ENCODE measurements around the gene C2CD4D.
"Not testable (repeated sequence)": the region's sequence is repeated elsewhere in the genome, so short reads cannot be mapped to it uniquely, and the experiment has no call there.

C2CD4D gene

DNA sequence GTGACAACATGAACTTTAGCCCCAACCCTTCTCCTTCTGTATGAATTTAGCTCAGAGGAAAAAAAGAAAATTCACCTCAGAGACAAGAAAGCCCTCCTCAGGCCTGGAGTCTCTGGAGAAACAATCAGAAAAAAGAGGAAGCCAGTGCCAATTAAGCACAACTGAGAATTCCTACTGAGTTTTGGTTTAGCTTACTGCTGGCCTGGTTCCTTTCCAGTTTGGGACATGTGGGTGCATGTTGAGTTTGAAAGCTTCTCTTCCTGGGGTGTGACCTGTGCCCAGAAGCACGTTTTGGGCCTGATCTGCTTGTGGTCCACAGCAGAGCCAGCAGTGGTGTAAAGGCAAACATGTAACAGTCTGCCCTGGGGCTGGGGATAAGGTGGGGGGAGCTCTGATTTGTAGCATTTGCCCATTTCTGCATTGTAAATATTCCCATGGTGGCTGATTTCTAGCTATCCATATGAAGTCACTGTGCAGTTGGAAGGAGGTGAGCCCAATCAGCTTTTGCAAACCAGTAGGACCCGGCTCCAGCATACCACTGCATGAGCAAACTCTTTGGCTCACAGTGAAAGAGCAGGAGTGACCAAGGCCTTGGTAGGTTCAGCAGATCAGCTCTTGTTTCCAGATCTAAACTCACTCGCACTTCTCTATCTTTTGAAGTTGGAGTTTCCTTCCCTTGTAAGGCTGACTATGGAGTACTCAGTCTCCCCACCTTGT, 18.6 kb upstream of the C2CD4D start:
- FAIRE-seq = no peak

DNA sequence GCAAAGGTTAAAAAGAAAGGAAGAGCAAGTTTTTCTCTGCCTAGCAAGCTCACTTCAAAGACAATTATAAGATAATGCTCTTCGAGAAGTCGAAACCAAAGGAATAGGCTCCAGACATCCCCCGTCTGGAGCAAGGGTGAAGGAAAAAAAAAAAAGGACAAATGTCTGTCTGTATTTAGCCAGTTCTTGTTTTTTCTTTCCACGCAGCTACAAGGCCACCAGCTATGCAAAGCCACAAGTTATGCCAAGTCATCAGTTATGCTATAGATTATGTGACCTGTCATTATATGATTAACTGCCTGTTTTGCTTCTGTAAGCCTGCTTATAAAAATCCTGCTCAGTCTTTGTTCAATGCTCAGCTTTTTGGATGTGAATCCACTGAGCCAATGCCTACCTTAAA, 16.3 kb upstream of the C2CD4D start:
- no peak for FAIRE-seq

DNA sequence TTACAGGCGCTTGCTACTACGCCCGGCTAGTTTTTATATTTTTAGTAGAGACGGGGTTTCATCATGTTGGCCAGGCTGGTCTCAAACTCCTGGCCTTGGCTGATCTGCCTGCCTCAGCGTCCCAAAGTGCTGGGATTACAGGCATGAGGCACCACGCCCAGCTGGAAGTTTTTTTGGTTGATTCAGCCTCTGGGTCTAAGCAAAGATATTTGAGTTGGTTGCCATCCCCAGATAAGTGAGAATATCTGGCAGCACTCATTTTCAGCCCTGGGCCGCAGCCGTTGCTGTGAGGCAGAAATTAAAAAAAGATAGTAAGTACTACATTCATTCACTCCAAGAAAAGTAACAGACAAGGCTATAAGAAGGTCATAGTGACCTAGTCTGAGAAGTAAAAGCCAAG, 15.9 kb upstream of the C2CD4D start:
- FAIRE-seq = not testable (repeated sequence)

DNA sequence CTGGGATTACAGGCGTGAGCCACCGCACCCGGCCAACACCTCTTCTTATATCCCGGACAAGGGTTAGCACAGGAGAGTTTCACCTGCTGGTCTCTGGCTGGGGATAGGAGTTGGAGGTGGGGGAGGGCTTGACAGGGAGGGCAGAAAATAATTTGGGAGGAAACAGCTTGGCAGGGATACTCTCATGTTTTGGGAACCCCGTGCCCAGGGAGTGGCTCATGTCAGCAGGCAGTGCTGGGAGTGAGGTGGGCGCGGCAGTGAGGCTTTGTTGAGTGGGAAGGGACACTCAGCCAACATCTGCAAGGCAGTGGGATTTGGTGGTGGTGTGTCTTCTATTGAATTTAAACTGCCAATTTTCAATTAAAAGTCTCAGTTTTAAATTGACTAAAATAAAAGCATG, 15.0 kb upstream of the C2CD4D start:
- FAIRE-seq = no peak

DNA sequence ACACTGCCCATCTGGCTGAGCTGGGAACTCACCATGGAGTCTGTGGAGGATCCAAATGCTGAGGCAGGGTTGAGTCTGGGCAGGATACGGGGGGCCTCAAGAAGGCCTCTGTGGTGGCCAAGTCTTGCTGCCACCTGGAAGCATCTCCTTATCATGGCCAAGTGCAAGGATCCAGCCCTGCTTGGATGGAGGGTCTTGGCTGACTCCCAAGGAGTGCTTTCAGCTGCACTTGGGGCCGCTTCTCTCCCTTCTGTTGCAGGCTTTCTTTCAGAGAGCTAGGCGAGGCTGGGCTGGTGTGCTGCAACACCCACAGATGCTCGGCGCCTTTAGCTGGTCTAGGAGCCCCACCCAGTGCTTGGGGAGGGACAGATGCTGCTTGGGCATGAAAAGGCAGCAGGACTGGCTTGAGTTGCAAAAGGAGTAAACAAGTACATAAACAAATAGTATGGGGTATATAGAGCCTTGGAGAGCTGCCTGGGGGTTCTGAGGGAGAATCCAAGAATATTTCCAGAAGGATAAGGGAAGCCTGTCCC, 13.9 kb upstream of the C2CD4D start, which contains the start of gene THEM5:
Gene THEM5 (minus strand): TSS at position 302 of the 533 bp plus-strand sequence. CDS start 147 bp downstream, at position 155.
- no peak for FAIRE-seq

DNA sequence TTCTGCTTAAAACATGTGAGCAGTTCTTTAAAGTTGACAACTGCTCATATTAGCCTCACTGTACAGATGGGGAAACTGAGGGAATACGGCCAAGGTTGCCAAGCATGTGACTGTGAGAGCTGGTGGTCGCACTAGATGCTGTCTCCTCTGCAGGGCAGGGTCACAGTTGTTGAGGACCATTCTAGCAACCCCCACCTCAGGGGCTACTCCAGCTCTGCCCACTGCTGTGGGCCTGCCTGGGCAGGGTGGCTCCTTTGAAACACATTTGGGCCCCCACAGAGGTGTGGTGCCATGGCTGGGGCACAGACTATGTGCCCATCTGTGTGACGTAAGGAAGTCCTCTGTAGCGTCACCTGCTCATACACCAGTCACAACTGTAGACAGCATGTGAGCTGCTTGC, 13.1 kb upstream of the C2CD4D start:
- no peak for FAIRE-seq

DNA sequence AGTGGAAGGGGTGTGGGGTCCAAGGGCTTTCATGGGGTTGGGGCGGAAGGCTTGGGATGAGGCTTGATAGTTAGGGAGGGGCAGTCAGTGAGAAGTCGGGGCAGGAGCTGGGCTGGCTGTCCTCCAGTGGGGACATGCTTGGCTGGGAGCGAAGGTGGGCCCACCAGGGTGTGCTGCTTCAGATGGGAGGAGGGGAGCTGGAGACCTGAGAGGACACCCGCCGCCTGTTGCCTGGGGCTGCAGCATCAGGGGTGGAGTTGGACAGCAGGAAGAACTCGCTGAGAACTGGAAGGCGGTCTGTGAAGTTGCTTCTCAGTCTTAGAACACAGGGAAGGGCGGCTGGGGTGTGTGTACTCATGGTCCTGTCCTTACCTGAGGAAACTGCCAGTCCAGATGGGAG, 12.3 kb upstream of the C2CD4D start:
- no peak for FAIRE-seq

DNA sequence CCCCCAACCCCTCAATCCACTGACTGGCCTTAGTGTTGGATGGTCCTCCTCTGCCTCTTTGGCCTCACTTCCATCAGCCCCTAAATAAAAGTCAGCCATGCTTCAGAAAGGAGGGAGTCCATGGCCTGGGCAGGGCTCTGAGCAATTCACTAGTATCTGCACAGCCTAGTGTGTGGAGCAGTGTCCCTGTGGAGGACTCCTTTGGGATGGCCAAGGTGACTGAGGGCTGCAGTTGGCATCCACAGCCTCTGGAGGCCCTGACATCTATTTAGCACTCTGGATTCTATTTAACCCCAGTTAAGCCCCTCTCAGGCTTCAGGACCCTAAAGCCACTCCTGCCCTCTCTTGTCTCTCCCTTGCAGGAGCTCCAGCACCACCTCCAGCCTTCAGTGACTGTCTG, 10.3 kb upstream of the C2CD4D start:
- FAIRE-seq = no peak

DNA sequence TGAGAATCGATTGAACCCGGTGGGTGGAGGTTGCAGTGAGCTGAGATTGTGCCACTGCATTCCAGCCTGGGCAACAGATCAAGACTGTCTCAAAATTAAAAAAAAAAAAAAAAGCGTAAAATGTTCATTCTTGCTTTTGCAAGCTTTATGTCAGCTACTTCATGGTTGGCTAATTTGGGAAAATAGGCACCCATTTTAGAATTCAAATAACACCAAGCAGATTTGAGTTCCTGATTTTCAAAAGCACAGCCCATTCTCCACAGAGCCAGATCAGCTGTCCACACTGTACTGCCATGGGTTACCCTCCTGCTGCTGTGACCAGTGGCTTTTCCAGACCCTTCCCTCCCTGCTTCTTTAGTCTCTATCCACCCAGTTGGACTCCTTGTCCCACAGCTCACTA, 9.5 kb upstream of the C2CD4D start:
- FAIRE-seq = no peak

DNA sequence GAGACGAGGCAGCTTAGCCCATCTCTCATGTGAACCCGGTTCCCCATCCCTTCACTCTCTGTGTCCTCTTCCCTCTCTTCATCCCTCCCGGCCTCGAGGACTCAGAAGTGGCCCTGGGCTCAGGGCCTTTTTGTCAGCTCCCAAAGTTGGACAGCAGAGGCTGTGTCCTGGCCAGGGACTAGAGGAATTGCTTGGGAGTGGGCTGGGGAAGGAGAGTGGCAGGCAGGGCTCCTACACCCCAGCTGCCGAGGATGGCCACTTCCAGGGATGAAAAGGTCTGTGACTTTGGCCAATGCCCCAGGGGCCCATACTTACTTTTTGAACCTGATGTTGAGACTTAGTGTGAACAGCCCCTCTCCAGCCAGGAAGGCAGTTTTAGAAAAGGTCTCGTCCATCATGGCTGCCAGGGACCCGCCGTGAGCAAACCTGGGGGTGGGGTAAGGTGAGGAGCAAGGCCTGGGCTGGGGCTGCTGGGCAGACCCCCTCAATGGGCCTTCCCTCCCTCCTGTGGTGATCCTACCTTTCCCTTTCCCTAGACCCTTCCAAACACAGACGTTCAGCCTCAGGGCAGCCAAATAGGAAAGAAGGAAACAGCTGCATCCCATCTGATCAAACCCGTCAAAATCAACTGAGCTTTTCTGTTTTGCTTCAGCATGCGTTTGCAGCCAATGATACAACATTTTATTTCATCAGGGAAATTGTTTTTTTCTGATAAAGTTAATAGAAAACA, 8.4 kb upstream of the C2CD4D start:
- FAIRE-seq = no peak

DNA sequence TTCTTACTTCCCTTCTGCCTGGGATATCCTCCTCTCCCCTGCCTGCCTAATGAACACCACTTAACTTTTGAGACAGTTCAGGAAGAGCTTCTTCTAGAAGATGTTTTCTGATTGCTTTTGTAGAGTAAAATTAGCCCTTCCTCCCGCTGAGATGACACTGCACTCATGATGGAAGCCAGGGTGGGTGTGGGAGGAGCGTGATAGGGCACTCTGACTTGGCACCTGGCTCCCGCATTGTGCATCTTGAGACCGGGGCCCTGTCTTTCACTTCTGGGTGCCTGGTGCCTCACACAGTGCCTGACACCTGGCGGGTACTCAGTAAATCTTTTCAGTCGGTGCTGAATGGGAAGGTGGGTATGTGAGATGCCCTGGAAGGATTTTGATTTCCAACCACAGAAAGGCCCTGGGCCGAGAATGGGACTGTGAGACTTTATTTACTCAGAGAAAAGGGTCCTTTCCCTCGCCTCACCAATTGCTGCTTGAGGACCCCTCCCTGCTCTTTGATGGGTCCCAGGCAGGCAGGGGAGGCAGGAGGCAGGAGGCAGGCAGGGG, 7.1 kb upstream of the C2CD4D start:
- no peak for FAIRE-seq

DNA sequence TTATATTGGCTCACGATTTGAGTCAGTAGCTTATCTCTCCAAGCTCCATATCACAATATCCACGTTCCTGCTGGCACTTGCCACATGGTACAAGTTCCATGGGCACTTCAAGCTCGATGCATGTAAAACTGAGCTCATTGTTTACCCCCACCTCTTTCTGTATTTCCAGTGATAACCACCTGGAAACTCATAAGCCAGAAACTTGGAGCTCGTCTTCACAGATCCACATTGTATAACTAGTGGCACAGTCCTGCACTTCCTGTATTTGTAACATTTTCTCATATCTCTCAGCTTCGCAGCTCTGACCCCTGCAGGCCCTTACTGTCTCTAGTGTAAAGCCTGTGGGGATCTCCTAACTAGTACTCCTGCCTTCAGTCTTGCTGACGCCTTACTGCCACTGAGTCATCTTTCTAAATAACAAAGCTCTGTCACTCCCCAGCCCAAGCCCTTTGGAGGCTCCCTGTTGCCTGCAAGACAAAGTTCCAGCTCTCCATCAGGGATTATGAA, 6.5 kb upstream of the C2CD4D start:
- FAIRE-seq = no peak

DNA sequence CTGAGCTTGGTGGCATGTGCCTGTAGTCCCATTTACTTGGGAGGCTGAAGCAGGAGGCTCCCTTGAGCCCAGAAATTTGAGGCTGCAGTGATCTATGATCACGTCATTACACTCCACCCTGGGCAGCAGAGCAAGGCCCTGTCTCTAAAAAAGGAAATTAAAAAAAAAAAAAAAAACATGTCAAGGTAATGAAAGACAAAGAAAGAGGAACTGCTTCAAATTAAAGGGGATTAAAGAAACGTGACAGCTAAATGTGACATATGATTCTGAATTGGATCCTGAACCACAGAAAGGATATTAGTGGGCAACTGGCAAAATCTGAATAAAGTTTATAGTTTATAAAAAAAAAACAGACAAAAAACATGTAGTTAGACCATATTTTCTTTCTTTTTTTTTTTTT, 3.8 kb upstream of the C2CD4D start:
- FAIRE-seq = no peak

DNA sequence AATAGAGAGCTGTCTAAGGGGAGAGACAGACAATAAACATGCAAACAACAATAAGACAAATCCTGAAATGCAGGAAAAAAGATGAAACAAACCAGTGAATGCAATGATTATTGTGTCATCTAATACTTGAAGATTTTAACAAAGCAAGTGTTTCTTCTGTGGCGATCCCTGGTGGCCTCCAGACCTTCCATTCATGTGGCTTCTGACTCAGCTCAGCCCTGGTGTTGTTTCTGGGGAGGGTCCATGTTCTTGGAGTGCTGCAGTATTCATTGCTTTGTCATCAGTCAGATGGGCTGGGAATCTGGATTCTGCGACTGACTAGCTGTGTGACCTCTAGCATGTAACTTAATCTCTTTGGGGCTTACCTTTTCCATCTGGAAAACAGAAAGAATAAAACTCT, 1.5 kb upstream of the C2CD4D start:
- no peak for FAIRE-seq

DNA sequence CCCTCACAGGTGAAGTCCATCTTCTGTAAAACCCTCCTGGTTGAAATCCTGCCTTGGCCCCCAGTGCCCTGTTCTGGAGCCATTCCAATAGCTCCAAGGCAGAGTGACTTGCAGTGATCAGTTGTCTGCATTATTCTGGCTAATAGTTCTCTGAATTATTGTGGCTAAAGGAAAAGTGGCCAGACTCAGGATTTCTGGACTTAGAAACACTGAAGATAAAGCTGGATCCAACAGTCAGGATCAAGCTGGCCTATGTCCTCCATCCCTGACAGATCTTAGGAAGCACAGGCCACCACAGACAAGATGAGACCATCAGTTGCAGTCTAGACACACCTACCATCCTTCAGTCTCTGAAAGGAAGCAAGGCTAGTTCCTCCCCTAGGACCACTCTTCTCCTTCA, 801 bp upstream of the C2CD4D start:
- FAIRE-seq = no peak

DNA sequence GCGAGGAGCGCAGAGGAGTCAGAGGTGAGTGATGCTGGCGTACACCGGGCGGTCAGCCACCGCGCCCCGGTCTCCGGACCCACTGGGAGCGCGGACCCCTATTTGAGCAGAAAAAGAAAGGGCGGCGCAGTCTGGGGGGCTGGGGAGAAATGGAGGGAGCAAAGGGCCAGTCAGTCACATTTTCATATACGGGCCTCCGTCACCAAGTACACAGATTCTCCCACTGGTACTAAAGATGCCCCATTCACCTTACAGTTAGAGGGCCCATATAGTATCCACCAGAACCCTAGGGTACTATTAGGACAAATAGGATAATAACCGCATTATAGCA, 573 bp downstream of the C2CD4D start:
- FAIRE-seq = no peak

DNA sequence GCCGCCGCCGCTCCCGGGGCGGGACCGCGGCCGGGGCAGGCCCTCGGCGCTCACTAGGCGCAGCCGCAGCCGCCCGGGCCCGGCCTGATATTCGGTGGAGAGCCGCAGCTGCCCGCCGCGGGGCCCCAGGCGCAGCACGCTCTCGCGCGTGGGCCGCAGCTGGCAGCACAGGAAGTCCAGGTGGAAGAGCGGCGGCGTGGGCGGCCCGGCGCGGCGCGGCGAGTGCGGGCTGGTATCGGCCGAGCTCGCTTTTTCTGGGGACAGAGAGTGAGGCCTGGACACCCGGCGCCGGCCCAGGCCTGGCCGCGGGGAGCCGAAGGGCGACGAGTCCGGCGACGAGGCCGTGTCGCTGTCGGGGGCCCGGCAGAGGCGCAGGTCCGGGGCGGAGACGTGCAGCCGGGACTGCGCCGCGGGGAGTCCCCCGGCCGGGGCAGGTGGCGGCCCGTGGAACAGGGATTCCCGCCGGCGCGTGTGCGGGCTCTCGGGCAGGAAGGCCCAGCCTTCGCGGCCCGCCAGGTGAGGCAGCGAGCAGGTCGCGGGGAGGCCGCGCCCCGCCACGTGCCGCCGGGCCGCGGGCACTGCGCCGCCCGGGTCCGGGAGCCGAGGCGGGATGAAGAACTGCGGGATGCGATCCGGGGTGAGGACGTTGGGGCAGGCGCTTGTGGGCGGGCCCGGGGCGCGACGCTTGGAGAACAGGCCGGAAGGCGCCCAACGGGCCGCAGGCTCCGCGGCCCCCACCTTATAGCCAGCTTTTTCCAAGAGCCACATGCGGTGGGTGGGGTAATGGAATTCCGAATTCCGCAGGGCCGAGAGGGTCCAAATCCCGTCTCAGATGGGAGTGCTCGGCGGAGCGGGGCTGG, 1.2 kb downstream of the C2CD4D start:
- no peak for FAIRE-seq

DNA sequence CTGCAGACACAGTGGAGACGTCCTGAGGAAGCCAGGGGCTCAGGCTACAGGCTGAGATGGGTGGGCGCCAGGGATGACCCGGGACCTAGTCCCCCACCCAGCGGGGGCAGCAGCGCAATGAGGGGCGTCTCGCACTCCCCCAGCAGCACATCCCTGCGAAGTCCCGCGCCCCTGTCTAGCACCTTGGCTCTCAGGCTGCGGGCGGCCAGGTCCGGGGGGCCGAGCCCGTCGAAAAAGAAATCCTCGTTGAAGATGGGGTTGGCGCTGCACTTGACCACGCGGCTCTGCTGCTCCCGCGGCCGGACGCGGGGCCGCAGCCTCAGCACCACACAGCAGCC, 1.8 kb downstream of the C2CD4D start:
- FAIRE-seq = no peak

DNA sequence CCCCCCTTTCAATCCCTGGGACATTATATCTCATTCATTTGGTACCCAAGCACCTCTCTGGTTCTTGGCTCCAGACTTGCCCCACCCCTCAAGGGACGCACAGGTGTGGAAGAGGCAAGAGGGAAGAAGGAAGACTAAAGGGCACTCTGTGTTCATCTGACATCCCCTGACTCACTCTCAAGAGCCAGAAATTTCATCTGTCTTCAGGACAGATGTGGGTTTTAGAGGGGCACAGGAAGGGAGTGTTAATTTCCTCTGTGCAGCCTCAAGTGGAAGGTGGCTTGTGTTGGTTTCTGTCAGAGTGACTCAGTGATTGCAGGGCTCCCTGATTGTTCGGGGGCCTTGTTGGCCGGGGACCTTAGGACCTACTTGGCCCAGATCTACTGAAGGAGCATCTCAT, 2.4 kb downstream of the C2CD4D start:
- no peak for FAIRE-seq

DNA sequence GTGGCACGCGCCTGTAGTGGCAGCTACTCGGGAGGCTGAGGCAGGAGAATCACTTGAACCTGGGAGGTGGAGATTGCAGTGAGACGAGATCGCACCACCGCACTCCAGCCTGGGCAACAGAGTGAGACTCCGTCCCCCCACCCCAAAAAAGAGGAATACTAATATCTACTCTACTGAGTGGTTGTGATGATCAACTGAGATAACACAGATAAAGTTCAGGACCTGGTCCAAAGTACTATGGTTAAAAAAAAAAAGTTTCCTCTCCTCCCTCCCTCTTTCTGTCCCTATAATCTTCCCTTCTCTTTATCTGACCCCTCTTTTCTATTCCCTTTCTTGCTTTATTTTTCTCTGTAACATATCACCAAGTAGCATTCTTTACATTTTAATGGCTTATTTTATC, 4.0 kb downstream of the C2CD4D start:
- no peak for FAIRE-seq

DNA sequence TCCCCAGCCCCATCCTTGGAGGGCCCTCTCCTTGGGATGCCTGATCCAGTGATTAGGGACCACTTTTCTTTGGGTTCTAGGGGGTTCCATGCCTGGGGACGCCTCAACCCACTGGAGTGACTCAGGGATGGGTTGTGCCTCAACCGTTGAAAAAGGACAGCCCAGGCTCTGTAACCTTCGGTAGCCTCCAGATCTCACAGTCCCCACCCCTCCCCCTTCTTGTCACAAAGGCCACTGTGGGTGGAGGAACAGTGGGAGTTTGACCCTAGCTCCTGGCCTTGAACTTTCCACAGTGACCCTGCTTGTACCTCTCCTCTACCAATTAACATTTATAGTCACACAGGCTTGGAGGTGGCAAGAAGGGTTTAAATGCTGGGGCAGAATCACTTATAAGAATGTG, 5.4 kb downstream of the C2CD4D start:
- FAIRE-seq = no peak

DNA sequence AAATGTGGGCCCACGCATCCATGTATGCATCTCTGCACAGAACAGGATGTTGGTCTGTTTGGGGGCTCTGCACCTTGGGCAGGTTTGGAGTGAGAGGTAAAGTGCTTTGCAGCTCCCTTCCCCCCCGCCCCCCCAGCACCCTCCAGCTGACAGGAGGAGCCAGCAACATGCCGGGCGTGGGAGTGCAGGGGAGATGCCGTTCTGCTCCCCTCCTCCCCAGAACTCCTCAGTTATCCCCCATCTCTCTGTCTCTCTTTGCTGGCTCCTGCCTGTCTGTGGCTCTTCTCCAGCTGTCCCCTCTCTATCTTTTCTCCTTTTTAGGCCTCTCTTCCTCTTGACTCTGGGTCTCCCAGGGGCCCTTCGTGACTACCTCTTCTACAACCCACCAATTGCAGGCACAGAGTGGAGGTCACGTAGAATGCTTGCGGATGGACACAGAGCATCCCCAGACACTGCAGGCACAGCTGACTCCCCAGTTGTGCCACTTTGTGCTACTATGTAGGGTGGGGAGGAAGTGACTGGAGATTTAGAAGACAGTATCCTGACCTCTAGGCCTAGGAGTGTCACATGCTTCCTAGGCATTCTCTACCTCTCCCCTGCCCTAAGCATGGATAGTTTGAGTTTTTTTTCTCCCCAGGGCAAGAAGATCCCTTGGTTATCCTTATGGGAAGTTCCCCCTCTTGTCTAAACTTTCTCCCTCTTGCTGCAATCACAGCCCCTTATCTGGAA, 6.3 kb downstream of the C2CD4D start:
- no peak for FAIRE-seq
